Bronchus fibroblast of lung (primary cell): Measurements from ENCODE around the gene NDRG4. TPM values are rescaled to one million over a fixed set of nuclear protein-coding genes. Genes with fewer than 3 reads are reported as not detected.

Source experiments
- total RNA-seq: library from RNA; depleted of rRNA; stranded (reverse); fragments of >200 nt; gene quantifications from 2 replicates; pipeline ENCODE4 v1.2.3, GENCODE V29; 2015

NDRG4 gene
- 20.7 and 21.7 TPM in 2 replicates for total RNA-seq

GRCh38 chr16:58499615-58500351, at the start of gene NDRG4:
TSS of gene NDRG4 (plus strand) at chr16:58500143. CDS start at chr16:58500249, 106 bp downstream.

GRCh38 chr16:58515125-58515870, 15.4 kb downstream of the NDRG4 start, which contains the start of gene SETD6:
TSS of gene SETD6 (plus strand) at chr16:58515517. CDS start at chr16:58515538, 21 bp downstream.

Other genes starting within 250 kb of the NDRG4 start
- not detected in 2 replicates for gene PRSS54, start 205.1 kb upstream of the NDRG4 start, total RNA-seq
- 12.3 and 12.8 TPM in 2 replicates for gene GINS3, start 107.7 kb upstream of the NDRG4 start, total RNA-seq
- 5.9 and 10.1 TPM in 2 replicates for gene SETD6, start 15.4 kb downstream of the NDRG4 start, total RNA-seq
- gene CNOT1, start 129.7 kb downstream of the NDRG4 start, total RNA-seq = 66.6 TPM in 2 replicates
- 8.8 and 9.9 TPM in 2 replicates for gene SLC38A7, start 184.6 kb downstream of the NDRG4 start, total RNA-seq
- 92.8 and 94.7 TPM in 2 replicates for gene GOT2, start 234.2 kb downstream of the NDRG4 start, total RNA-seq